Lower leg skin (tissue), 3 donors: ENCODE measurements around the gene JAKMIP2.

Experiments
- CTCF ChIP-seq, 3 donors: fragments of 450-650 bp; IDR thresholded peaks; one replicate each; pipeline ENCODE4 v1.5.1; 2016; ENCODE audit warnings: antibody characterized with exemption in 3 of 3, mild to moderate bottlenecking in 3 of 3, moderate library complexity in 2 of 3
- POLR2A ChIP-seq, 2 donors: fragments of 450-650 bp; IDR thresholded peaks; one replicate each; pipeline ENCODE4 v1.6.1; 2016 to 2017; ENCODE audit warnings: antibody characterized with exemption in 2 of 2, mild to moderate bottlenecking in 1 of 2, moderate library complexity in 1 of 2

GRCh38 chr5:147563466-147564123 lies 218.9 kb downstream of the JAKMIP2 start:
- TF ChIP-seq CTCF (IDR thresholded peaks at IDR 0.05): no peak
- no peak for TF ChIP-seq POLR2A (IDR thresholded peaks at IDR 0.05)
